Fibroblast of skin of right quadriceps (primary cell): ENCODE measurements around the gene IPPK.
"Not testable (repeated sequence)": the region's sequence is repeated elsewhere in the genome, so short reads cannot be mapped to it uniquely, and the experiment has no call there.

ENCODE experiments used
- DNase-seq: peaks from one replicate; pipeline ENCODE4 v3.0.0-alpha.2; 2013

Gene IPPK

DNA sequence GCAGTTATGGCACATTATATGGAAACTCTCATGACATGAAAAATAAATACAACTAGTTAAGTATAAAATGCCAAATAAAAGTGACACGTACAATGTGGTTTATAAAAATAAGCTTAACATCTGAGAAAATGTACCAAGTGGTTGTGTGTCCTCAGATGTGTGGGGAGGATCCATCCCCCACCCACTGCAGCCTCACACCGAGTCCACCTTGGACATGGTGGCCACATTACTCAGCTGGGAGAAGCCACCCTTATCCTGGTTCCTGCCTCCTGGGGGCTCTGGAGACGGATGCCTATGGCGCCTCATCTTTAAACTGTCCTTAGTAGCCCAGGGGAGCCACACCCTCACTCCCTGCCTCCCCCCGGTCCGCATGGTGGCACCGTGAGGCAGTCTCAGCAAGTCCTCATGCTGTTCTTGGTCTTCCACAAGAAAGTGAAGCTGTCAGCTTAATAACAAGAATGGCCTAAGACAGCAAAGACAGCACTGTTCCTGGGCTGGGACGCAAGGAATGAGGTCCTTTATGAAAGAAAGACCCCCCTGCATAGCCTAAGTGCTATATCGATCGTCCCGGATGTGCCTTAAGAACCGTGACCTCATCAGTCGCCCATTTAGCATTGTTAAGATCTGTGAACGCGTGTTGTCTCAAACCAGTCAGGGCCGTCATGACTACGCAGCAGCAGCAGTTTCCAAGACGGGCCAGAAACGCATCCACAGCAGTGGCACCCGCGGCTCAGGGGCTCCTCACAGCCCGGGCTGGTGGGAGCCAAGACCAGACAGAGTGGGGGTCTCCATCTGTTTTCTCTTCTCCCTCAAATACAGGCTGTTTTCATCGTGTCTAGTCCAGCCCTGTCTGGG, 56.4 kb downstream of the IPPK start:
- no peak for DNase-seq

DNA sequence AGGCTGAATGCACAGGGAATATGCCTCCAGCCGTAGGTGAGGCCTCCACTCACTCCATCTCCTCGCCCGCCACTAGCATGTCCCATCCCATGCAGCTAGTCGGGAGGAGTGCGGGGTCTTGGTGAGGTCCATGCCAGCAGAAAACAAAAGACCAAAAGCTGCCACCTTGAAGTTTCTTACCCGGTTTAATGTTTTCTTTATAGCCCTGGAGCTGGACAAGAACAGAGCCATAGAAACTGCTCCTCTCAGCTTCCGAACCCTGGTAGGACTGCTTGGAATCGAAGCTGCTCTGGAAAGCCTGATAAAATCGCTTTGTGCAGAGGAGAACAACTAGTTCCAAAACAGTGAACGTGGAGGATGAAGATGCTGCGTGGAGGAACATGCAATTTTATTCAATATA, 57.1 kb downstream of the IPPK start:
- no peak for DNase-seq

DNA sequence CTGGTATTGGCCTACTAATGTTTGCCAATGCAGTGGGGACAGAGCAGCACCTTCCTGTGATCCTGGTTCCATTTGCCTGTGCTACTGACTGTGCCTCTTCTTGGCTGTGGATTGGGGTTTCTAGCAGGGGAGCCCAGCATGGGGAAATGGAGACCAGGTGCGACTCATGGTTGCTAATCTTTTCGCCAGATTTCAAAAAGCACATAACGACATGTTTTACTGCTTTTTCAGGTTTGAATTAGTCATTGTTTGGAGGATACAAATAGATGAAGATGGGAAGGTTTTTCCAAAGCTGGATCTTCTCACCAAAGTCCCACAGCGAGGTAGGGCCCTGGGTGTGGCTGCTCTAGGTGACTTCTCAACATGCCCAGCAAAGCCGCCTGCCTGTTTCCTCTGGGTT, 57.6 kb downstream of the IPPK start:
- no peak for DNase-seq

DNA sequence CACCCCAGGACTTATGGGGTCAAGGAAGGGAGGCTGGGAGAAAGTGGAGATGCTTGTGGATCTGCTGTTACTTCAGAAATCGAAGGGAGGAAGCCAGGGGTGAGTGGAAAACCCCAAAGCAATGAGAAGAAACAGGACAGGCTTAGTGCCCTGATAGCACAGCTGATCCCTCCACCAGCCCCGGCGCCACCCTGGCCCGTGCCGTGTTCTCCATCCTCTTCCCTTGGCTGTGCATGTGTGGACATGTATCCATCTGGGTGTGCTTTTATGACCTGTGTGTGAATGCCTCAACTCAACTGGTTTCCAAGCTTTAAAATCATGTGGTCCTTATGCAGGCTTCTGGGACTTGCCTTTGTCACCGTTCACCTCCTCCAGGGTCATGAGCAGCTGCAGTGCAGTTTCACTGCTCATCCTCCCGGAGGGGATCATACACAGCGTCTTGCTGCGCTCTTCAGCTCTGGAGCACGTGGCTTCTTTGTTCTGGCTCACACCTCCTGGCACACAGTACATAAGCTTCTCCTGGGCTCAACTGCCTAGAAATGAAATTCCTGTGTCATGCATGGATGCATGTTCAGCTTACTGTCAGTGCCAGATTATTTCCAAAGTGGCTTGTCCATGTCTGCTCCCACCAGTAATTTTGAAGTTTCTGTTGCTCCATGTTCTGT, 58.2 kb downstream of the IPPK start:
- no peak for DNase-seq

DNA sequence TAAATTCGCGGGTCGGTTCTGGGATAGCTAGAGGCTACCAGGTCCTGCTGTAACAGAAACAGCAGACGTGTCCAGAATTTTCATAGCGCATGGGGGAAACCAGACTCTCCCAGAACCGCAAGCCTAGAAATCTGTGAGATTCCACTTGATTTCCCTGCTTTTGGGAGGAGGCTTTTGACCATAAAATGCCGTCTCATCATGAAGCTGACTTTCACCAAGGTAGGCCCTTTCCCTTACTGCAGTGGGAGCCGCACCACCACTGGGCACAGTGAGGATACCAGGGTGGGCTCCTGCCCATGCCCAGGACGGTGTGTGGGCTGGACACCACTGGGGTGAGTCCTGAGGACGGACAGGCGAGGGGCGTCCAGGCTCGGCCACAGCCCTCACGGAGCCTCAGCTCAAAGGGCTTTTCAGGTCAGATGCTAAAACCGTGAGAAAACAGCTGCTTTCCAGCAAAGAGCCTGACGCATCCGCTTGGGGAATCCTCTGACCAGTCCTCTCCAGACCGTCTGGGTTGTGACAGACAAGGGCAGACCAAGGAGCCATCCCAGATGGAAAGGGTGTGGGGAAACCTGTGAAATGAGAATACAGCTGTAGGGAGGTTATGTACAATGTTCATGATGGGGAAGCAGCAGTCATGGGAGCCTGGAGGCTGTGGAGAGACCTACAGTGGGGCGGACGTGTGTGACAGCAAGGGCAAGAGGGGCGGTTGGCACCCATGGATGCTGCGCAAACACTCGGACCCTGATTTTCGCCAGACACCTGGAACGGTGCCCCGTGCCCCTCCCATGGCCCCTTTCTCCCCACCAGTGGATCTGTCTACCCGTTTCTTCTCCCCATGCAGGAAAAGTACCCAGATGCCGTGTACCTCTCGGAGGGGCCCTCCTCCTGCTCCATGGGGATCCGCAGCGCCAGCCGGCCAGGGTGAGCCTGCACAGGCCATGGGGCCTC, 59.2 kb downstream of the IPPK start:
- no peak for DNase-seq

DNA sequence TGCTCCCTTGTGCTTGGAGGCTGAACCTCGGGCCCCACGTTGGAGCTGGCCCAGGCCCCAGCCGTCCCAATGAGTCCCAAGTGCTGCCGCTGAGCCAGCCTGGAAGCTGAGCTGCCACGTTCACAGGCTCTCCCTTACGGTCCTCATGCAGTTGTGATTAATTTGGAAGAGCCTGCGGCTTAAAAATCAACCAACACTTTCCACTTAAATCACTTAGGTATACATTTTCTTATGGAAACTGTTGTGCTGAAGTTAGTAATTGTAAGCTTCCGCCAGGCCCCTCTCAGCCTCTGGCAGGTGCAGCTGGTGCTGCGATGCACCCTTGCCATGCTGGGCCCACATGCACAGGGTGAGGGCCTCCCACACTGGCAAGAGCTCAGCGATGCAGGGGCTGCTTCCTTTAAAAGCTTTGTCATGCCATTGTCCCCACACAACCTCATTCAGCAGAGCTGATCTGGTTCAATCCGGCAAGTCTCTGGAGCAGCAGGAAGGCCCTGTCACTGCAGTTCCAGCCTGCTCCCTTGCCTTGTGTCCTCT, 61.0 kb downstream of the IPPK start:
- peak; percentile 31 for DNase-seq

DNA sequence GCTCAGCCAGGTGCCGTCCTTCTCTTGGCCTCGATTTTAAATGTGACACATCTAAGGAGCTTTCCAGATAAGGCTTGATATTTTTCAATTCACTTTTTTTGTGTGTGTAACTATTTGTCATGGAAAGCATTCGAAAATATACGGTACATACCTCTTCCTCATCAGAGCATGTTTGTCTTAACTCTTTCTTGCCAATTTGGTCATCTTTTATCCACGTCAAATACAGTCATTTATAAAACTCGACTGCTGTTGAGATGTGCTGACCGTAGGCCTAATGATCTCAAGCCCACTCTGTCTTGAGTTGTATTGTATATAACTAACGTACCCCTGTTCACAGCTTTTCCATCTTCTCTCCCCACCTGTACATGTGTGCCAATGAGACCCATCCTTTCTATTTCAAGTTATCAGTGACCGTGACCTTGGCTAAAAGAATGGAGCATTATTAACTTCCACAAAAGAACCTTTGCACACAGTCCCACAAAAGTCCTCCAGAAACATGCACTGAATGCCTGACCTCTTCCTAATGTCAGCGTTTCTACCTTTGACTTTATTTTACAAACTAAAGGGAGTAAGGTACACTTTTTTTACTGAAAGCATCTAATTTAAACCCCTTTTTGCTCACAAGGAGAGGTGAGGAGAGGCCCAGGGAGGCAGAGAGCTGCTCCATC, 61.6 kb downstream of the IPPK start:
- DNase-seq, result peak; percentile 24

DNA sequence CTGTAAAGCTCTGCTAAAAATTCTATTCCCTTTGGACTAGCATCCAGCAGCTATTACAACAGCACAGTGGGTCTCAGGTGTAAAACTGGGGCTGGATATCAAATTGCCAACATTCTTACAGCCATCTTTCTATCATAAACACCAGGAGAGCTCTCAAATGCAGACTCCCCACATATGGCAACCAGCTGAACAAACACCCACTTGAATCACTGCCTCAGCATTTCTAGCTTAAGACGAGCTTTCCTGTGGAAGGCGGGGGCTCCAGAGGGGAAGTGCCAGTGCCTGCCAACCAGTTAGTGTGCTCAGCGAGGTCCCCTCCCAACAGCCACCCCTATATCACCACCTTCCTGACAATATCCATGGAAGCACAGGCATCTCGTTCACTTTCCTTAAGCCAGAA, 62.2 kb downstream of the IPPK start:
- DNase-seq, result peak; percentile 89

DNA sequence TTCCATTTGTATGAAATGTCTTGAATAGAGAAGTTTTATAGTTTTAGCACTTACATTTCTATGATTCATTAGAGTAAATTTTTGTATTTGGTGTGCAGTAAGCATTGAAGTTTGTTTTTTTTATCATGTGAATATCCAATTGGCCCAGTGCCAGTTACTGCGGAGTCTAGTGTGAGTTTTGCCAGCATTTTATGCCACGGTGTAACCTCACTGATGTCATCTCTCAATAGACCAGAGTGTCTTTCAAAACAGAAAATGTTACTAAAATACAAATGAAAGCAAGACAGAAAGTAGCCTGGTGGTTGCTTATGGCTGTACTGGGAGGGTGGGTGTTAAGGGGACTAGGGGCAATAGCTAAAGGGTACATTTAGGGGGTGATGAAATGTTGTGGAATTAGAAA, 62.8 kb downstream of the IPPK start:
- DNase-seq, result peak; percentile 80

DNA sequence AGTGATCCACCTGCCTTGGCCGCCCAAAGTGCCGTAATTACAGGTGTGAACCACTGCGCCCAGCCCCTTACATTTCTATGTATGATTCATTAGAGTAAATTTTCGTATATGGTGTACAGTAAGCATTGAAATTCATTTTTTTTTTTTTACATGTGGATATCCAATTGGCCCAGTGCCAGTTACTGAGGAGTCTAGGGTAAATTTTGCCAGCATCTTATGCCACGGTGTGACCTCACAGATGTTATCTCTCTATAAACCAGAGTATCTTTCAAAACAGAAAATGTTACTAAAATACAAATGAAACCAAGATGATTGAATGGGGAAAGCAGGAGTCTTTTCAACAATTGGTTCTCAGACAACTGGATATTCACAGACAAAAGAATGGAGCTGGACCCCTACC, 64.7 kb downstream of the IPPK start:
- no peak for DNase-seq

DNA sequence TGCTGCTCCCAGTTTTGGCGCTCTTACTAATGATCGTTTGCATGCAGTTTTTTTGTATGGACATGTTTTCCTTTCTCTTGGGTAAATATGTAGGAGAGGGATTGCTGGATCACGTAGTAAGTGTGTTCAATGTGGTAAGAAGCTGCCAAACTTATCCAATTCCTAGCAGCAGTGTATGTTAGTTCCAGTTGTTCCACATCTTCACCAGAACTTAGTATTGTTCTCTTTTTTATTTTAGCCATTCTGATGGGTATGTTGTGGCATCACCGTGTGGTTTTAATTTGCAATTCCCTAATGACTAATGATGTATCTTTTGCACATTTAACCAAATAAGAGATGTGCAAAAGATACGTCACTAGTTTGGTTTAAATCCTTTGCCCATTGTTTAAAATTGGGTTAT, 65.9 kb downstream of the IPPK start:
- DNase-seq, result no peak

DNA sequence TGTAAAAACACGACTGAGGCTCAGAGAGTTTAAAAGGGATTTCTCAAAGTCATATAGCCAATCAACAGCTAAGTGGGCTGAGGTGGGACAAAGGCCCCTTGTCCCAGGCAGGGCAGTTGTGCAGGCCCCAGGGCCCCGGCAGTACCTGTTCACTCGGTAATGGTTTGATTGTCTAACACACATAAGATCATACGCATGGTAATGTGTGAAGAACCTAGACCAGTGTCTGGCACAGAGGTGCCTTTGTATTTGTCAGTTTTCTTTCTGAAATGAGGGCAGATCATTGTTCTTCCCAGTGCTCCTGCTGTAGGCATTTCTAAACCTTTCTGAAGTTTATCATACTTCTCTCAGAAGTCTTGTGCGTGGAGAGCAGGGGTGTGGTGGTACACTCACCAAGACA, 66.8 kb downstream of the IPPK start:
- no peak for DNase-seq

DNA sequence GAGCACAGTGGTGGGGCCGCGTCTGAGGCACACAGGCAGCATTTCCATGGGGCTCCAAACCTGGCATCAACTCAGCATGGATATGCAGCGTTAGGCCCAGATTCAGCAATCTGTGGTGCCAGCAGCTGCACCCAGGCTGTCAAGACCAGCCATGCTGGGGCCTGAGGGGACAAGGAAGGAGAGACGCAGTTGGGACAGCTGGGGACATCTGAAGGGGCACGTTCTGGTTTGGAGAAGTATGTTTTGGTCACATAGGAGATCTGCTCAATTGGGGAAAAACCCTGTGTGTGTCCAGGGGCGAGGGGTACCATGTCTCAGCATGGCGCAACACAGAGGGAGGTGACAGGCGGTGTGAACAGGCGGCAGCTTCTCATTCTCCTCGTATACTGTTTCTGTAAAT, 67.5 kb downstream of the IPPK start:
- no peak for DNase-seq

DNA sequence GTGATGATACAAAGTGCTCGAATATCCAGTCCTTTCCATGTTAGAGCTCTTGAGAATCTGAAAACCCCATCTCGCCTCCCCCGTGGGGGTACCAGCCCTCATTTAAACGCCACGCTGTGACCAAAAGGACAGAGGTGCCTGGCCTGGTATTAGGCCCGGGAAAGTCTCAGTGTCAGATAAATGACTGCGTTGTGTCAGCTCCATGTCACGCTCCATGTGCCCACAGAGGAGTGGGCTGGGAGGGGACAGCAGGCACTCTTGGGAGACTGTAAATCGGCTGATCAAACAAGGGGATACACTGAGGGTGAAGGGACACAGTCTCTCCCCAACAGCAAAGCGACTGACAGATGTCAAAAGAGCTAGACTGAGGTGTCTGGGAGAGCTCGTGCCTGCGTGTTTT, 68.5 kb downstream of the IPPK start:
- DNase-seq, result no peak

DNA sequence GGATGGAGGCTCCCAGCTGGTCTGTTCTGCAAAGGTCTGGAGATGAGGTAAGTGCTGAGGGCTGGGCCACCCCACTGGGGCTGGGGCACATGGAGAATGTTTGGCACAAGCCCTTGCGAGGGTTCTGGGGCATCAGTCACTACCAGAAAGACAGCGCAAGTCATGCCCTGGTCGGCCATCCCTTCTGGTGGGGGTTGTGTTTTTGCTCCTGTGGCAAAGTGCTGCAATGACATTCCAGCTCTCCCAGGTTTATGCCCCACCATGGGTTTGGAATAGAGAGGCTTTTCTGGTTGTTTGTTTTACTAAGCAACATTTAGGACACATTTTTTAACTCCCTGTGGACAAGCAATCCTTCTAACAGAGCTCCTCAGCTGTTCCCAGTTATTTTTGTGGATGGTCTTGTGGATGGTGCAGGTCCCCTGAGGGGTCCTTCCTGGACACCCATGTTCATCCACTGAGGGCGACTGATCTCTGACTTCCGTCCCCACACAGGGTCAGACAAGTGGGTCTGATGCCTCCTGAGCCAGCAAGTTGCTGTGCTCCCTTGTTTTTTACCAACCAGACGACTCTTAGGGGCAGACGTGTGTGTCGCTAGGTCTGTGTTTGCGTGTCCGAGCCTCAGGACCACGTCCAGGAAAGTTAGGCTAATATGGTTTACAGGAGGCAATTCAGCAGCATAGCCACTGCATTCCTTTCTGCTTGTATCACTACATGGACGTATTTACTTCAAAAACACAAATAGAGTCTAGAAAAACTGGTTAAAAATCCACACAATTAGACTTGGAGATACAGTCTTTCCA, 69.3 kb downstream of the IPPK start:
- peak; percentile 52 for DNase-seq

DNA sequence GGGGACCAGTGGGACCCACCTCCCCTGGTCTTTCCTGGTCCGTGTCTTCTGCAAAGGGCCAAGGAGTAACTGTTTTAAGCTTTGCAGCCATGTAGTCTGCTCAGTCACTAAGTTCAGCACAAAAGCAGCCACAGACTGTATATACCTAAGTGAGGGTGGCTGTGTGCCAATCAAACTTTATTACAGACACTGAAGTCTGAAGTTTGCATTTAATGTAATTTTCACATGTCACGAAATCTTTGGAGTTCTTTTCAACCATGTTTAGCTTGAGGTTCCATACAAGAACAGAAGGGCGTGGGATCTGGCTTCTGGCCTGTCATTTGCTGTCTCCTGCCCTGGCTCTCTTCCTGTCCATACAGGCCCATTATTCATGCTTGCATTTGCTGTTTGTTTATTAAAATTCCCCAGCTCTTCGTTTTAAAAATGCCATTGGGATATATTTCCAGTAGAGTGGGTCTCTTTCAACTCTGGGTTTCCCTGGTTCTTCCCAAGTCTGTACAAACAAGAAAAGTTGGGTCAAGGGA, 69.9 kb downstream of the IPPK start:
- DNase-seq, result no peak

DNA sequence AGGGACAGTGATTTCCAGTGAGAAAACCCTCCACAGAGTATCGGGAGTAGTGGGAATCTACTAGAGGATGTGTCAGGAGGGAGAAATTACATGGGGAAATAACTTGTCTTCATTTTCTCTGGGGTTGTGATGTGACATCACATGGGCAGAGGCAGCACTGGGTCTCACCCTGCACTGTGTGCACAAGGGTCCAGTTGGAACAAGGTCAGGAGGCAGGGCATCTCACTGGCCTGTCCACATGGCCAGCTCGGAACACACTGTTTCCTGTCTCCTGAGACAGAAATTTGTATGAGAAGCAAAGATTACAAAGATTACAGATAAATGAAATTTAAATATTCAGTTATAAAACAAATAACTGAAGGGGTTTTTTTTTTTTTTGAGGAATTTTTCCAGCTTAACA, 71.5 kb downstream of the IPPK start:
- DNase-seq, result no peak

DNA sequence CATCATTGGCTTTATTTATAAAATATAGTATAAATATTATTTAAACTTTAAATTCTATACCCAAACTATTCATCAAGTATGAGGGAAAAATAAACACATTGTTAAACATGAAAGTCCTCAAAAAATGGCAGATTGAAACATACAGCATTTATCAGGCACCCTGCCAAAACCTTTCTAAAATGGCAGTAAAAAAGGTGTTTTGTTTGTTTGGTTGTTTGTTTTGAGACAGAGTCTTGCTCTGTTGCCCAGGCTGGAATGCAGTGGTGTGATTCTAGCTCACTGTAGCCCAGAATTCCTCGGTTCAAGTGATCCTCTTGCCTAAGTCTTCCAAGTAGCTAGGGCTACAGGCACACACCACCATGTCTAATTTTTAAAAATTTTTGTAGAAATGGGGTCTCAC, 74.0 kb downstream of the IPPK start:
- DNase-seq, result no peak

DNA sequence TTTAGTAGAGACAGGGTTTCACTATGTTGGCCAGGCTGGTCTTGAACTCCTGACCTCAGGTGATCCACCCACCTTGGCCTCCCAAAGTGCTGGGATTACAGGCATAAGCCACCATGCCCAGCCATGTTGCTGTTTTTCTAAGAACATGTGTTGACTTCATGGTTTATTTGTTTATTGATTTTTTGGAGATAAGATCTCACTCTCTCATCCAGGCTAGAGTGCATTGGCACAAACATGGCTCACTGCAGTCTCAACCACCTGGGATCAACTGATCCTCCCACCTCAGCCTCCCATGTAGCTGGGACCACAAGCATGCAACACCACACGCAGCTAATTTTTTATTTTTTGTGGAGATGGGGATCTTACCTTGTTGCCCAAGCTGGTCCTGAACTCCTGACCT, 74.9 kb downstream of the IPPK start:
- not testable (repeated sequence) for DNase-seq

DNA sequence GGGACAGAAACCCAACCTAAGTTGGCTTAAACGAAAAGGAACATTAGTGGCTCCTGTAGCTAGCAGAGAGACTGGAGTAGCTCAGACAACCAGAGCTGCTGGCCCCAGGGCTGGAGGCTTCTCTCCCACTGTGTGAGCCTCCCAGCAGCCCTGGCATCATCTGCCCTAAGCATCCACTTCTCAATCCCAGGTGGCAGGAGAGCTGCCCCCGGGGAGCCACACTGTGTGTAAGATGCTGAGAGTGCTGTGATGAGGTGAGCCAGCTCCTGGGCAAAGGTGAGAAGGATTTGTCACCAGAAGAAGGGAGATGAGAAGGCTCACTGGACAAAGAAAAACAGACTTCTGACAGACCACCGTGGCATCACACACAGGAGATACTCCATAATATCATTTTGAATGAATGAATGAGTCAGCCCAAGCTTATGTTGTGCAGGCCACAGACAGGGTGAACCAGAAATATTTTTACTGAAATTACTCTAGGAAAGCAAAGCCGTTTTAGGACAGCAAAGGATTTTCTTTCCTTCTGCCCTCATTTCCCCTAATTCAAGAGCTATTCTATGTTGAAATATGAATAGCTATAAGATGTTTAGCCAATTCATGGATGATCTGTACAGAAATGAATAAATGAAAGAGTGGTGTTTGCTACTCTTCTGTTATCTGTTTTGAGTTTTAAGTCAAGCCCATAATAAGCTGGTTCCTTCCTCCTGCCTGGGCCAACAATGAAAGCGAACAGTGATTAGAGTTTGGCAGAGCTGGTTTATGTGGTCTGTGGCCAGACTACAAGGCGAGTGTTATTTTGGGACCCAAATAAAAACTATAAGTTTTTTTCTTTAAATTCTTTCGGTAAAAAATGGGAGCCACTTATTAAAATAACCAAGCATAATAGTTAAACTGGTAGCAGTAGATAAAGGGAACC, 76.7 kb downstream of the IPPK start:
- DNase-seq, result no peak
